ENCODE results near the gene UTP14C. TPM values are rescaled to one million over a fixed set of nuclear protein-coding genes. Genes with fewer than 3 reads are reported as not detected.
A peak's percentile ranks its signal among the peaks of the same experiment; 100 is the strongest.

UTP14C gene
- total and polyA plus RNA-seq, 11 donors = 3.1 to 15.4 (median 11.9) TPM

DNA sequence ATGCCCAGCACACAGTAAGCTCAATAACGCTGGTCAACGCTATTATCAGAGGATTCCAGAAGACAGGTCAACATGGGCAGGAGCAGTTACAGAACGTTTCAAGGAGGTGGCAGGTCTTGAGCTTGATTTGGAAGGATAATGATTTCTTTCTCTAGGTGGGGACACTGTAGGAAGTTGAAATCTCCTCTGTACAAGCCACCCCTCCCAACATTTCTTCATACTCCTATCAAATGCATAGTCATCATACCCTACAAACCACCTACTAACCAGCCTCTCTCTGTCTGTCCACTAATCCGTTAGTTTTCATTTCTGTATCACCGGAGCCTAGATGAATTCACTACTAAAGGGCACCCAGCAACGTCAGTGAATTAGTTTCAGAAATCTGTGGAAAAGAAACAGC, 14.5 kb upstream of the UTP14C start:
- peaks cover 0 to 9% (median 0%) of the 10 kb centered on the region in 9 donors for H3K27me3 ChIP-seq
- ATAC-seq (no peak), DNase-seq (no peak)
- H3K9me3 ChIP-seq = no peaks in the 10 kb centered on the region
- peak overlapping the region in 3 of 12 donors; percentile 88 to 97 (median 95) for H3K4me3 ChIP-seq
- H3K27ac ChIP-seq = no peak overlapping the region
- no peak for TF ChIP-seq POLR2A (IDR thresholded peaks at IDR 0.05)
- TF ChIP-seq, protein P1, sequence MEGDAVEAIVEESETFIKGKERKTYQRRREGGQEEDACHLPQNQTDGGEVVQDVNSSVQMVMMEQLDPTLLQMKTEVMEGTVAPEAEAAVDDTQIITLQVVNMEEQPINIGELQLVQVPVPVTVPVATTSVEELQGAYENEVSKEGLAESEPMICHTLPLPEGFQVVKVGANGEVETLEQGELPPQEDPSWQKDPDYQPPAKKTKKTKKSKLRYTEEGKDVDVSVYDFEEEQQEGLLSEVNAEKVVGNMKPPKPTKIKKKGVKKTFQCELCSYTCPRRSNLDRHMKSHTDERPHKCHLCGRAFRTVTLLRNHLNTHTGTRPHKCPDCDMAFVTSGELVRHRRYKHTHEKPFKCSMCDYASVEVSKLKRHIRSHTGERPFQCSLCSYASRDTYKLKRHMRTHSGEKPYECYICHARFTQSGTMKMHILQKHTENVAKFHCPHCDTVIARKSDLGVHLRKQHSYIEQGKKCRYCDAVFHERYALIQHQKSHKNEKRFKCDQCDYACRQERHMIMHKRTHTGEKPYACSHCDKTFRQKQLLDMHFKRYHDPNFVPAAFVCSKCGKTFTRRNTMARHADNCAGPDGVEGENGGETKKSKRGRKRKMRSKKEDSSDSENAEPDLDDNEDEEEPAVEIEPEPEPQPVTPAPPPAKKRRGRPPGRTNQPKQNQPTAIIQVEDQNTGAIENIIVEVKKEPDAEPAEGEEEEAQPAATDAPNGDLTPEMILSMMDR (IDR thresholded peaks at IDR 0.05) = no peak
- no peaks in the 10 kb centered on the region for H3K36me3 ChIP-seq
- peaks cover 0 to 32% (median 21%) of the 10 kb centered on the region in 12 donors for H3K4me1 ChIP-seq
- intact Hi-C loops (cut with DNase I) = loop anchor here in 5 of 10 donors (5.0 to 10.0 kb wide), 8 partner anchors 75 to 445 kb away; partner anchors contain the start of genes CKAP2 (in 1 of the 5), VPS36 (in 1 of the 5) and WDFY2 (in 1 of the 5)
- WGBS, 4 donors = 67 to 71% (median 68%) methylated on average over 6 of the region's 6 CpGs

DNA sequence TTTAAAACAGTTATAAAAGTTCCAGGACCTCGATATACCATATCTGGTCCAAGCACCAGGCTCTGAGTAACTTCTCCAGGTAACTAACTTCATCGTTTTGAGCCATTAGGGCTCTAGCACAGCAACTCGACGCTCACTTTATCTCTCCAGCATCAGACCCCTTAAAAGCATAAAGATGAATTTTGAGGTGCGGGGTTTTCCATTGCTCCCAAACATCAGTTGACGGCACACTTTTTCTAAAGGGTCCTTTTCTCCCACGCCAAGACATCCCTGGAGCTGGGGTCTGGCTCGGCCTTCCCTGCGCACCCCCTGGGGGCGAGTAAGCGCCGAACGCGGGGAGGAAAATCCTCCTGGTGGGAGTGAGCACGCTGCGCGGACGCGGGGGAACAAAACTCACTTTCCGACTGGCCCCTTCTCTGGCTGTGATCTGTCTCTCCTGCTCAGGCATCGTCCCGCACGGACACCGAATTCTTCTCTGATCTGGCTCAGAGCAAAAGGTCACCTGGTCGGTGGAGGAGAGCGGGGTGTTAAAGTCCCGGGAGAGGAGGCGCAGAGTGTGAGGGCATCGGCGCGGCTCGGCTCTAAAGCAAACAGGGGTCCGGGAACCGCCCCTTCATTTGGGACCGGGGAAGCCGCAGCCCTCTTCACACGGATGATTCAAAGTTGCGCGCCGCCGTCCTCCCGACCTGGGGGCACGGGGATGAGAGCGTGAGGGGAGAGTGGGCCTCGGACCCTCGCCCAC, 13.4 kb upstream of the UTP14C start, which contains the start of gene ATP7B:
Gene ATP7B (minus strand): TSS at position 561 of the 742 bp plus-strand sequence. CDS start 113 bp downstream, at position 448.
- no peak for TF ChIP-seq POLR2A (IDR thresholded peaks at IDR 0.05)
- TF ChIP-seq, protein P1 (IDR thresholded peaks at IDR 0.05) = peak in 4 of 12 donors; percentile 9 to 31 (median 18)
- Histone ChIP-seq H3K4me1 (peaks cover 0 to 32% (median 21%) of the 10 kb centered on the region in 12 donors), H3K36me3 (peaks cover 0 to 6% (median 0%) of the 10 kb centered on the region in 9 donors), H3K9me3 (no peaks in the 10 kb centered on the region), H3K27ac (peak within 1 kb of the TSS; percentile 64 to 90 (median 84)), H3K4me3 (peak within 1 kb of the TSS; percentile 63 to 98 (median 91)), H3K27me3 (peaks cover 0 to 9% (median 0%) of the 10 kb centered on the region in 9 donors)
- intact Hi-C loops (cut with DNase I) = loop anchor here in 4 of 10 donors (5.0 to 10.0 kb wide), 7 partner anchors 76 to 444 kb away; partner anchors contain the start of genes CKAP2 (in 1 of the 4), VPS36 (in 1 of the 4) and WDFY2 (in 1 of the 4)
- ATAC-seq (peak in 3 of 4 donors; percentile 7 to 29 (median 8)), DNase-seq (peak in 3 of 5 donors; percentile 22 to 30 (median 22))
- 3 to 5% (median 3%) methylated on average over 35 to 46 of the region's 46 CpGs for WGBS, 4 donors

DNA sequence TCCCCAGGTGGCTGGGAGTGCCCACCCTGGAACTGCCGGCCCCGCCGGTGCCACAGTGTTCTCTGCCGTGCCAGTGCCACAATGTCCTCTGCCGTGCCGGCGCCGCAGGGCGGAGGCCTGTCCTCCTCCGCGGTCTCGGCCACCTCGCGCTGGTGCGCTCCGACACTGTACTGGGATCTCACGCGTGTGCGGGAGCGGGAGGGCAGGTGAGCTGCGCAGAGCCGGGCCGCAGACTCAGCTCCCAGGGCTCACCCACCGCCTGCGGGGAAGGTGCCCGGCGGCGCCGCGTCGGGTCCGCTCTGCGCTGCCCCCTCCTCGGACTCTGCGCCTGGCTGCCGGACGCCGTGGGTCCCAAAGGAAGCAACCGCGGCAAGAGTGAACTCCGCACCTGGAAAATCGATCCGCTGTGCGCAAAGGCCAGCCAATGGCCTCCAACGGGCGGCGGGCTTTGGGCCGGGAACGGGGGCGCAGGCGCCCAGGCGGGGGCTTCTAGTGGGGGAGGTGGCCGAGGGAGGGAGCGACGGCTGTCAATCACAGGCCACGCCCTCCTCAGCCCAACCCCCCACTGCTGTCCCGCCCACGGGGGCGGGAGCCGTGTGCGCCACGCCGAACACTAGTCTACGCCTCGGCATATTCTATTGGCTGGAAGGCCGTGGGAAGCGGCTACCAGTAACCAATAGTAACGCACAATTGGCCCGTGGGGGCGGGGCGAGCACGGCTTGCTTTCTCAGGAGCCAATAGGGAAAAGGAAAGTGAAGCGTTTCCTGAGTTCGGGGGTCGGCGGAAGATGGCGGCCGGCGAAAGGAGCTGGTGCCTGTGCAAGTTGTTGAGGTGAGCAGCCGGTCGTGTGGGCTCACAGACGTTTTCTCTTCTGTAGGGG, 12.6 kb upstream of the UTP14C start, which contains the start of gene ALG11:
Gene ALG11 (plus strand): TSS at position 767 of the 880 bp plus-strand sequence. CDS start 21 bp downstream, at position 788.
- 0% methylated on average over 31 to 82 of the region's 82 CpGs for WGBS, 4 donors
- intact Hi-C loops (cut with DNase I) = loop anchor here in 4 of 10 donors (1.0 to 10.0 kb wide), 8 partner anchors 45 to 443 kb away; partner anchors contain the start of genes CKAP2 (in 1 of the 4), VPS36 (in 1 of the 4) and WDFY2 (in 1 of the 4)
- peak in 1 of 2 donors; percentile 30 for TF ChIP-seq POLR2A (IDR thresholded peaks at IDR 0.05)
- TF ChIP-seq, protein P1 (IDR thresholded peaks at IDR 0.05) = peak in 2 of 12 donors; percentile 5 to 16
- ATAC-seq (peak; percentile 100), DNase-seq (peak; percentile 99 to 100 (median 100))
- H3K4me3 ChIP-seq = peak within 1 kb of the TSS; percentile 63 to 98 (median 91)
- H3K4me1 ChIP-seq = peaks cover 0 to 32% (median 21%) of the 10 kb centered on the region in 12 donors
- no peaks in the 10 kb centered on the region for H3K9me3 ChIP-seq
- H3K27me3 ChIP-seq = peaks cover 0 to 9% (median 0%) of the 10 kb centered on the region in 9 donors
- H3K27ac ChIP-seq = peak within 1 kb of the TSS; percentile 64 to 90 (median 84)
- peaks cover 0 to 6% (median 0%) of the 10 kb centered on the region in 9 donors for H3K36me3 ChIP-seq

Measured in heart left ventricle (tissue), 16 donors.